HG03039 (cell line): ENCODE measurements around the gene C20orf96.
"Not testable (repeated sequence)": the region's sequence is repeated elsewhere in the genome, so short reads cannot be mapped to it uniquely, and the experiment has no call there.

ENCODE experiments used
- ATAC-seq: cut with Tn5 transposase; IDR thresholded peaks from one replicate; pipeline ENCODE4 v1.9.1; 2021; ENCODE audit warnings: mild to moderate bottlenecking, moderate library complexity; ENCODE audit not compliant: unreplicated experiment

The C20orf96 gene

DNA sequence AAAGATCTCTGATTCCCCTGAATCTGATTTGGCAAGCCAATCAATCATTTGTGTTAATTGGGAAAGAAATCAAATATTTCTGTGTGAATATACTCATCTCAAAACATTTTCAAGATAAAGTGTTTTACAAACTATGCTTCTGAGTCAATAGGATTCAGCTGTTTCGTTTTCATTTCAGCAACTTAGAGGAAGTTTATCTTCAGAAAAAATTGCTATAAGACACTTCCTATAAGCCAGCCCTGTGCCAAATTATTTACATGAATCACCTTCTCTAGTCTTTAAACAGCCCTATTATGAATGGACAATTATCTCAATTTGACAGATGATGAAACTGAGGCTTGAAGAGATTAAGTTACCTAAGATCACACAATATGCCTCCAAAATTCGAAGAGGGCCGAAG is 52.6 kb downstream of the C20orf96 start:
- no peak for ATAC-seq

DNA sequence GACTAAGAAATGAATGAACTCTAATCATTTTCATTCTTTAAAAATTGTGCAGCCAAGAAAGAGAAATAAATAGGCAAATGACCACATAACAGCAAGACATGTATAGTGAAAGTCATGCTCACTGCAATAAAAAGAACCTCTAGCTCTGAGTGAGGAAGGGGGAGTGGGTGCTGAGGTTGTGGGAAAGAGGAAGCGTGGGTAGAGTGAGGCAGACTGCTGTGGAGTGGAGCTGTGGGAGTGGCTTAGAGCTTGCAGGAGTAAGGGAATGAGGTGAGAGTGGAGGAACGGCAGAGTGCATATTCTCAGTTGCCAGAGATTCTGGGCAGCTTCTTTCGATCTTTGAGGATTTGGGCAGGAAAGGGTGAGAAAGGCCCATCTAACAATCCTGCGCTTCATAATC is 53.1 kb downstream of the C20orf96 start:
- no peak for ATAC-seq

DNA sequence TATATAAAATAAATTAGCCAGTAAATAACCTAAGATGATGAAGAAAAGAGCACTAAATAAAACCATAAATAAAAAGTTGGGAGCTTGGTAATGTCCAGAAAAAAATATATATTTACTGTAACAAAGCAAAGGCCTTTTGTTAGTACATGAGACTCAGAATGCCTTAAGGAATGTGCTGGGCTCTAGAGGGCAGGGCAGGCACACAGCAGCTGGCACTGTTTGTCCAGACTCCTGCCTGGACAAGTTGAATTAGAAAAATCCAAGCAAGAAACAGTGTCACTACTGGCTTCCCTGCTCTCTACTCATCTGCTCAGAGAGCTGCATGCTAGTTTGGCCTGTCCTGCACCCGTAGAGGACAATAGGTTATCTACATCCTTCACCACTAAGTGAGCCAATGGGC is 54.7 kb downstream of the C20orf96 start:
- no peak for ATAC-seq

DNA sequence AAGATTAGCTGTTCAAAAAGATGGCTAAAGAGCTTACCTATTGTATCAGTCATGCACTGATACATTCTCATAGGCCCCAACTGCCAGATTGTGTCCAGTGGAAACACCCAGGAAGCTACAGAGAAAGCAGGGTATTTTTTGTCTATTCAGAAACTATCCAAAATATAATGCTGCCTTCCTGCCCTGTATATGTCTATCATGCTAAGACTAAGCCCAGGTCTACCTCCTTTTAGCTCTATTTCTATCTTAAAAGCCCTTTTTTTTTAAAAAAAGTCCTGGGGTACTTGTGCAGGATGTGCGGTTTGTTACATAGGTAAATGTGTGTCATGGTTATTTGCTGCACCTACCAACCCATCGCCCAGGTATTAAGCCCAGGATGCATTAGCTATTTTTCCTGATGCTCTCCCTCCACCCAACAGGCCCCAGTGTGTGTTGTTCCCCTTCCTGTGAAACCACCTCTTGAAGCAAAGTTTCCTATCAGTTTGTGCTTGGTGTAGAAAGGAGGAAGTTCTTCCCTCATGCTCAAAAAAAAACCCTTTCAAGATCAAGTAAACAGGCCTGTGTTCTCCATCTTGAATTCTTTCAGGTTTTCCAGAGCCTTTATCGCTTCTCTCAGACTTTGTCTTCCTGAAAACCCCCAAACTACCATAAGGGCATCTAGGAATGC is 63.0 kb downstream of the C20orf96 start:
- no peak for ATAC-seq

DNA sequence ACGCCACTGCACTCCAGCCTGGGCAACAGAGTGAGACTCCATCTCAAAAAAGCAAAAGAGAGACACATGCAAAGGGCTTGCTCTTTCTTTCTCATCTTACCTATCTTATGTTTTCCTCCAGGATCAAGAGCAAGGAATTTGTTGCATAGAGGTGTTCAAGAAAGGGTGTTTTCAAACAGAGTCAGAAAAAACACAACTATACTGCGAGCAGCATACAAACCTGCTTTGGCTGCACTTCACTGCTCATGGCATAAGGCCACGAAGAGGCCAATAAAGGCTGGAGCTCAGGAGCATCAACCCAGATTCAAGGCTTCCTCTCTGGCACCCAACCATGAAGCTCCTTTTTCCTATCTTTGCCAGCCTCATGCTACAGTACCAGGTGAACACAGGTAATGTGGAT is 63.6 kb downstream of the C20orf96 start, which contains the start of gene DEFB129:
DEFB129 (plus strand) TSS at position 301 of the 400 bp plus-strand sequence; CDS start at position 332, 31 bp downstream.
- ATAC-seq: no peak

DNA sequence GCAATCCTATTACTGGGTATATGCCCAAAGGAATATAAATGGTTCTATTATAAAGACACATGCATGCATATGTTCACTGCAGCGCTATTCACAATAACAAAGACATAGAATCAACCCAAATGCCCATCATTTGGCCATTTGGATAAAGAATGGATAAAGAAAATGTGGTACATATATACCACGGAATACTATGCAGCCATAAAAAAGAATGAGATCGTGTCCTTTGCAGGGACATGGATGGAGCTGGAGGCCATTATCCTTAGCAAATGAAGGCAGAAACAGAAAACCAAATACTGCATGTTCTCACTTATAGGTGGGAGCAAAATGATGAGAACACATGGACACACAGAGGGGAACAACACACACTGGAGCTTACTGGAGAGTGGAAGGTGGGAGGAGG is 64.7 kb downstream of the C20orf96 start:
- not testable (repeated sequence) for ATAC-seq

DNA sequence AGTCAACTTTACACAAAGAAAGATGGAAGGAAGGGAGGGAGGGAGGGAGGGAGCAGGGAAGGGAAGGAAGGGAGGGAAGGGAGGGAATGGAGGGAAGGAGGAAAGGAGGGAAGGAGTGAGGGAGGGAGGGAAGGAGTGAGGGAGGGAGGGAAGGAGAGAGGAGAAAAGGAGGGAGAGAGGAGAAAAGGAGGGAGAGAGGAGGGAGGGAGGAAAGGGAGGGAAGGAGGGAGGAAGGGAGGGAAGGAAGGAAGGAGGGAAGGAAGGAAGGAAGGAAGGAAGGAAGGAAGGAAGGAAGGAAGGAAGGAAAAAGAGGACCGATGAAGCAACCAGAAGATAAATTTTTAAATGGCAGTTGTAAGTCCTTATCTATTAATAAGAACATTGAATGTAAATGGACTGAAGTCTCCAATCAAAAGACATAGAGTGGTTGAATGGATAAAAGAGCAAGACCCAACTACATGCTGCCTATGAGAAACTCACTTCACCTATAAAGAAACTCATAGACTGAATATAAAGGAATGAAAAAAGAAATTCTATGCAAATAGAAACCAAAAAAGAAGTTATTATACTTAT is 69.2 kb downstream of the C20orf96 start:
- no peak for ATAC-seq
